EH (cell line): ENCODE data around the gene FLOT1.
"Not testable (repeated sequence)": the region's sequence is repeated elsewhere in the genome, so short reads cannot be mapped to it uniquely, and the experiment has no call there.

ENCODE experiments used
- DNase-seq: peaks from one replicate; pipeline ENCODE4 v3.0.0-alpha.2; 2015; ENCODE audit warnings: low read depth

Gene FLOT1

GRCh38 chr6:30723159-30723842 is 19.2 kb downstream of the FLOT1 start:
- DNase-seq = not testable (repeated sequence)

GRCh38 chr6:30722280-30723112 is 20.0 kb downstream of the FLOT1 start:
- DNase-seq = peak; percentile 84

- DNase-seq = peak; percentile 54
Measured at GRCh38 chr6:30722025-30722279, 20.5 kb downstream of the FLOT1 start.

- peak; percentile 91 for DNase-seq
Measured at GRCh38 chr6:30721198-30722024, 21.1 kb downstream of the FLOT1 start.

- DNase-seq = peak; percentile 61
Measured at GRCh38 chr6:30720738-30721197, 21.7 kb downstream of the FLOT1 start.

- peak; percentile 98 for DNase-seq
Measured at GRCh38 chr6:30719791-30720737, 22.4 kb downstream of the FLOT1 start, which contains the start of gene TUBB. TUBB (plus strand) TSS chr6:30720352; CDS start chr6:30720507, 155 bp downstream.

GRCh38 chr6:30719356-30719755 is 23.1 kb downstream of the FLOT1 start:
- no peak for DNase-seq

GRCh38 chr6:30717845-30718720 is 24.4 kb downstream of the FLOT1 start:
- DNase-seq = not testable (repeated sequence)

GRCh38 chr6:30717129-30717844 is 25.2 kb downstream of the FLOT1 start, which contains the start of gene MDC1:
MDC1 (minus strand) TSS chr6:30717281; CDS start chr6:30715175, 2,106 bp downstream.
- DNase-seq = peak; percentile 100

GRCh38 chr6:30716879-30717128 is 25.7 kb downstream of the FLOT1 start:
- no peak for DNase-seq

GRCh38 chr6:30714263-30714662 is 28.2 kb downstream of the FLOT1 start:
- no peak for DNase-seq

- no peak for DNase-seq
Measured at GRCh38 chr6:30712441-30712945, 30.0 kb downstream of the FLOT1 start.

GRCh38 chr6:30711758-30712380 is 30.6 kb downstream of the FLOT1 start:
- no peak for DNase-seq

GRCh38 chr6:30709101-30709868 is 33.2 kb downstream of the FLOT1 start:
- DNase-seq = no peak

GRCh38 chr6:30707281-30707850 is 35.1 kb downstream of the FLOT1 start:
- DNase-seq = no peak

GRCh38 chr6:30705620-30706019 is 36.9 kb downstream of the FLOT1 start:
- DNase-seq = no peak

GRCh38 chr6:30703821-30704220 is 38.7 kb downstream of the FLOT1 start:
- DNase-seq = no peak

GRCh38 chr6:30703011-30703410 is 39.5 kb downstream of the FLOT1 start:
- no peak for DNase-seq
